ENCODE measurements around the gene TRIM8. TPM values are rescaled to one million over a fixed set of nuclear protein-coding genes. Genes with fewer than 3 reads are reported as not detected.

TRIM8 gene
- total and polyA plus RNA-seq, 9 of the 15 experiments (the other 6 are each of a cell fraction or from before 2014, with no cell fraction given) = 1.7 to 26.0 (median 9.1) TPM

DNA sequence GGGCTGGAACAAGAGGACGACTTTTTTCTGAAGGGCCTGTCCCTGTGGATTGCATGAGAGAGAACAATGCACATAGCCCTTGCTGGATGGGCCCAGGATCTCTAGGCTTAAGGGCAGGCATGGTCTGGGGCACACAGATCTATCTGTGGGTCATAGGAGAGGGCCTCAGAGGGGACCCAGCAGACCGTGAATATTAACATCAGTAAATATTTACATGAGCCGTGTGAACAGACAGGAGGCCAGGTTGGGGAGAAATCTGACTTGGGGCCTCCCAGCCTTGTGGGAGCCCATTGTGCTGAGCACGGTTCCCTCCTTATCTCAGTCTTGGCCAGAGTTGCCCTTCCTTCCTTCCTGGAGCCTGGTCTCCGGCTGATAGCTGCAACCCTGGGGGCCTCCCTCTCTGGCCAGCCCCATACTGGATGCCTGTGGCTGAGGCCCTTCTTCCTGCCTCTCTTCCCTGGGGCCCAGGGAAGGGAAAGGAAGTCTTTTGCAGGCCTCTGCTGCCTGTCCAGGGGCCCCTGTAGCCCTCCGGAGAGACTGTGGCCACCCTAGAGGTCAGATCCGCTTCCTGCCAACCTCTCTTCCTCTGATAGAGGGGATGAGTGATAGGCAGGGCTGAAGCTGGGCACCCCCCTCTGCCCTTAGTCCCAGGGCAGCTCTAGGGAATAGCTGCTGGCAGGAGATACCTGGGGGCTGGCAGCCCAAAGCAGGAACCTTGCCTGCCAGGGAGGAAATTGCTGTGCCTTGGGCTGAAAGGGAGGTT, 44.5 kb upstream of the TRIM8 start (continued):
- TF ChIP-seq ERF (CRISPR knock-in tag; IDR thresholded peaks at IDR 0.05) = no peak
- peak; percentile 40; the same call in 1 of the 2 replicates for TF ChIP-seq ZFX (CRISPR knock-in tag; IDR thresholded peaks at IDR 0.05)
- TF ChIP-seq ZNF121 (CRISPR knock-in tag; conservative IDR thresholded peaks at IDR 0.05) = no peak
- no peak for TF ChIP-seq ZFP1 (CRISPR knock-in tag; IDR thresholded peaks at IDR 0.05)
- TF ChIP-seq, protein P1, sequence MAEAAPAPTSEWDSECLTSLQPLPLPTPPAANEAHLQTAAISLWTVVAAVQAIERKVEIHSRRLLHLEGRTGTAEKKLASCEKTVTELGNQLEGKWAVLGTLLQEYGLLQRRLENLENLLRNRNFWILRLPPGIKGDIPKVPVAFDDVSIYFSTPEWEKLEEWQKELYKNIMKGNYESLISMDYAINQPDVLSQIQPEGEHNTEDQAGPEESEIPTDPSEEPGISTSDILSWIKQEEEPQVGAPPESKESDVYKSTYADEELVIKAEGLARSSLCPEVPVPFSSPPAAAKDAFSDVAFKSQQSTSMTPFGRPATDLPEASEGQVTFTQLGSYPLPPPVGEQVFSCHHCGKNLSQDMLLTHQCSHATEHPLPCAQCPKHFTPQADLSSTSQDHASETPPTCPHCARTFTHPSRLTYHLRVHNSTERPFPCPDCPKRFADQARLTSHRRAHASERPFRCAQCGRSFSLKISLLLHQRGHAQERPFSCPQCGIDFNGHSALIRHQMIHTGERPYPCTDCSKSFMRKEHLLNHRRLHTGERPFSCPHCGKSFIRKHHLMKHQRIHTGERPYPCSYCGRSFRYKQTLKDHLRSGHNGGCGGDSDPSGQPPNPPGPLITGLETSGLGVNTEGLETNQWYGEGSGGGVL (CRISPR knock-in tag; IDR thresholded peaks at IDR 0.05) = no peak
- TF ChIP-seq PHB (CRISPR knock-in tag; IDR thresholded peaks at IDR 0.05) = no peak
- TF ChIP-seq JUND (IDR thresholded peaks at IDR 0.05; ENCODE audit: borderline replicate concordance, low read depth, low read length) = peak; percentile 34; the same call in 1 of the 2 replicates
- TF ChIP-seq JUND (tag; IDR thresholded peaks at IDR 0.05; ENCODE audit: borderline replicate concordance, low read depth, low read length) = no peak; the same call in 2 of the 3 replicates
- TF ChIP-seq, protein P2, sequence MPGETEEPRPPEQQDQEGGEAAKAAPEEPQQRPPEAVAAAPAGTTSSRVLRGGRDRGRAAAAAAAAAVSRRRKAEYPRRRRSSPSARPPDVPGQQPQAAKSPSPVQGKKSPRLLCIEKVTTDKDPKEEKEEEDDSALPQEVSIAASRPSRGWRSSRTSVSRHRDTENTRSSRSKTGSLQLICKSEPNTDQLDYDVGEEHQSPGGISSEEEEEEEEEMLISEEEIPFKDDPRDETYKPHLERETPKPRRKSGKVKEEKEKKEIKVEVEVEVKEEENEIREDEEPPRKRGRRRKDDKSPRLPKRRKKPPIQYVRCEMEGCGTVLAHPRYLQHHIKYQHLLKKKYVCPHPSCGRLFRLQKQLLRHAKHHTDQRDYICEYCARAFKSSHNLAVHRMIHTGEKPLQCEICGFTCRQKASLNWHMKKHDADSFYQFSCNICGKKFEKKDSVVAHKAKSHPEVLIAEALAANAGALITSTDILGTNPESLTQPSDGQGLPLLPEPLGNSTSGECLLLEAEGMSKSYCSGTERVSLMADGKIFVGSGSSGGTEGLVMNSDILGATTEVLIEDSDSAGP (CRISPR knock-in tag; IDR thresholded peaks at IDR 0.05) = no peak
- TF ChIP-seq CCNT2 (IDR thresholded peaks at IDR 0.05; ENCODE audit: borderline replicate concordance, extremely low read depth, insufficient read length, low read depth, low read length) = peak; percentile 51
- peak; percentile 28; the same call in 1 of the 2 replicates for TF ChIP-seq CTBP1 (IDR thresholded peaks at IDR 0.05; ENCODE audit: borderline replicate concordance)
- TF ChIP-seq RUNX1 (IDR thresholded peaks at IDR 0.05; ENCODE audit: low read depth) = 0 out of 2 replicates have a peak, but pooled peaks have one; percentile 48
- TF ChIP-seq, protein P3, sequence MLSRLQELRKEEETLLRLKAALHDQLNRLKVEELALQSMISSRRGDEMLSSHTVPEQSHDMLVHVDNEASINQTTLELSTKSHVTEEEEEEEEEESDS (CRISPR knock-in tag; IDR thresholded peaks at IDR 0.05) = no peak
- TF ChIP-seq ZBED1 (IDR thresholded peaks at IDR 0.05) = no peak
- no peak for TF ChIP-seq XRCC3 (IDR thresholded peaks at IDR 0.05)
- TF ChIP-seq POLR3G (IDR thresholded peaks at IDR 0.05; ENCODE audit: extremely low read depth, insufficient read length, insufficient replicate concordance) = no peak
- peak; percentile 44; the same call in 1 of the 2 replicates for TF ChIP-seq MBD2 (IDR thresholded peaks at IDR 0.05; ENCODE audit: borderline replicate concordance, low read depth)
- TF ChIP-seq FOXJ2 (tag; IDR thresholded peaks at IDR 0.05) = no peak
- TF ChIP-seq, protein P4, sequence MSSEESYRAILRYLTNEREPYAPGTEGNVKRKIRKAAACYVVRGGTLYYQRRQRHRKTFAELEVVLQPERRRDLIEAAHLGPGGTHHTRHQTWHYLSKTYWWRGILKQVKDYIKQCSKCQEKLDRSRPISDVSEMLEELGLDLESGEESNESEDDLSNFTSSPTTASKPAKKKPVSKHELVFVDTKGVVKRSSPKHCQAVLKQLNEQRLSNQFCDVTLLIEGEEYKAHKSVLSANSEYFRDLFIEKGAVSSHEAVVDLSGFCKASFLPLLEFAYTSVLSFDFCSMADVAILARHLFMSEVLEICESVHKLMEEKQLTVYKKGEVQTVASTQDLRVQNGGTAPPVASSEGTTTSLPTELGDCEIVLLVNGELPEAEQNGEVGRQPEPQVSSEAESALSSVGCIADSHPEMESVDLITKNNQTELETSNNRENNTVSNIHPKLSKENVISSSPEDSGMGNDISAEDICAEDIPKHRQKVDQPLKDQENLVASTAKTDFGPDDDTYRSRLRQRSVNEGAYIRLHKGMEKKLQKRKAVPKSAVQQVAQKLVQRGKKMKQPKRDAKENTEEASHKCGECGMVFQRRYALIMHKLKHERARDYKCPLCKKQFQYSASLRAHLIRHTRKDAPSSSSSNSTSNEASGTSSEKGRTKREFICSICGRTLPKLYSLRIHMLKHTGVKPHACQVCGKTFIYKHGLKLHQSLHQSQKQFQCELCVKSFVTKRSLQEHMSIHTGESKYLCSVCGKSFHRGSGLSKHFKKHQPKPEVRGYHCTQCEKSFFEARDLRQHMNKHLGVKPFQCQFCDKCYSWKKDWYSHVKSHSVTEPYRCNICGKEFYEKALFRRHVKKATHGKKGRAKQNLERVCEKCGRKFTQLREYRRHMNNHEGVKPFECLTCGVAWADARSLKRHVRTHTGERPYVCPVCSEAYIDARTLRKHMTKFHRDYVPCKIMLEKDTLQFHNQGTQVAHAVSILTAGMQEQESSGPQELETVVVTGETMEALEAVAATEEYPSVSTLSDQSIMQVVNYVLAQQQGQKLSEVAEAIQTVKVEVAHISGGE (CRISPR knock-in tag; IDR thresholded peaks at IDR 0.05) = peak in 1 of 3 experiments; percentile 51; a peak in 1 of 6 replicates
